SK-N-SH (cell line): Measurements from ENCODE around the gene CPN2.
A peak's percentile ranks its signal among the peaks of the same experiment; 100 is the strongest.

Experiments used
- CHD2 ChIP-seq: fragments of 150-350 bp; IDR thresholded peaks from 2 replicates; pipeline ENCODE4 v1.6.1; 2018; ENCODE audit warnings: low read length; ENCODE audit not compliant: partially characterized antibody
- EP300 ChIP-seq, 2 experiments: IDR thresholded peaks; 2 replicates each; pipeline versions ENCODE4 v1.4.0 to v1.6.1; 2012; ENCODE audit warnings: borderline replicate concordance in 1 of 2, low read depth in 1 of 2, low read length in 1 of 2
- FOXM1 ChIP-seq: IDR thresholded peaks from 2 replicates; pipeline ENCODE4 v1.4.0; 2012; ENCODE audit warnings: low read depth, mild to moderate bottlenecking
- MEF2A ChIP-seq: IDR thresholded peaks from 2 replicates; pipeline ENCODE4 v1.4.0; 2012; ENCODE audit warnings: low read depth, borderline replicate concordance
- MXI1 ChIP-seq: IDR thresholded peaks from 2 replicates; pipeline ENCODE4 v1.6.1; 2012; ENCODE audit warnings: mild to moderate bottlenecking, low read depth, low read length, improper control_type of control experiment
- NFIC ChIP-seq: IDR thresholded peaks from 2 replicates; pipeline ENCODE4 v1.4.0; 2012; ENCODE audit warnings: borderline replicate concordance
- POLR2AphosphoS5 ChIP-seq: IDR thresholded peaks from 2 replicates; pipeline ENCODE4 v1.6.1; 2012; ENCODE audit warnings: low read depth, low read length
- TAF1 ChIP-seq: IDR thresholded peaks from 2 replicates; pipeline ENCODE4 v1.6.1; 2012; ENCODE audit warnings: low read depth, mild to moderate bottlenecking, low read length, moderate library complexity, borderline replicate concordance
- TCF12 ChIP-seq: IDR thresholded peaks from 2 replicates; pipeline ENCODE4 v1.4.0; 2012
- TF ChIP-seq, protein P1 (sequence below): fragments of 200-600 bp; sonication (generic); IDR thresholded peaks from 2 replicates; pipeline ENCODE4 v1.6.1; 2017; ENCODE audit warnings: antibody characterized with exemption, mild to moderate bottlenecking, moderate library complexity
- TF ChIP-seq, protein P2 (sequence below): IDR thresholded peaks from 2 replicates; pipeline ENCODE4 v1.4.0; 2012; ENCODE audit warnings: low read depth, borderline replicate concordance
- TF ChIP-seq, protein P3 (sequence below): fragments of 150-350 bp; IDR thresholded peaks from 2 replicates; pipeline ENCODE4 v1.6.1; 2017; ENCODE audit warnings: antibody characterized with exemption, low read length, low read depth, borderline replicate concordance
- TF ChIP-seq, protein P4 (sequence below): IDR thresholded peaks from 2 replicates; pipeline ENCODE4; 2012
- TF ChIP-seq, protein P5 (sequence below): IDR thresholded peaks from 2 replicates; pipeline ENCODE4 v1.6.1; 2012; ENCODE audit warnings: mild to moderate bottlenecking, low read depth, low read length, moderate library complexity

DNA sequence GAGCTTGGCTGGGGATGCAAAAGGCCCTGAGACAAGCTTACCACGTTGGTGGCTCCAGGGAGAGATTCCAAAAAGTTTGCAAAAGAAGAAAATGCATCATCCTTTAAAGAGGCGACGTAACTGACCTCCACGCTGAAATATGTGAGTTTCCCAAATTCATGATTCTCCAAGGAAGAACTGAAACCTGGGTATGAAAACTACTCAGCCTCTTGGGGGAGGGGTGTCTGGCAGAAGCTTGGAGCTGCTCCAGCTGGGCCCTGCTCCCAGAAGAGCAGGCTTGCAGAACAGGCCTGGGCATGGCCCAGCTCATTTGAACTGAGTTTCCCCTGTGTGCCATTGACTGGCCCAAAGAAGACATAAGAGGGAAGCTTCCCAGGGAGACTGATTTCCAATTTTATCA lies 20.5 kb downstream of the CPN2 start:
- TF ChIP-seq, protein P1, sequence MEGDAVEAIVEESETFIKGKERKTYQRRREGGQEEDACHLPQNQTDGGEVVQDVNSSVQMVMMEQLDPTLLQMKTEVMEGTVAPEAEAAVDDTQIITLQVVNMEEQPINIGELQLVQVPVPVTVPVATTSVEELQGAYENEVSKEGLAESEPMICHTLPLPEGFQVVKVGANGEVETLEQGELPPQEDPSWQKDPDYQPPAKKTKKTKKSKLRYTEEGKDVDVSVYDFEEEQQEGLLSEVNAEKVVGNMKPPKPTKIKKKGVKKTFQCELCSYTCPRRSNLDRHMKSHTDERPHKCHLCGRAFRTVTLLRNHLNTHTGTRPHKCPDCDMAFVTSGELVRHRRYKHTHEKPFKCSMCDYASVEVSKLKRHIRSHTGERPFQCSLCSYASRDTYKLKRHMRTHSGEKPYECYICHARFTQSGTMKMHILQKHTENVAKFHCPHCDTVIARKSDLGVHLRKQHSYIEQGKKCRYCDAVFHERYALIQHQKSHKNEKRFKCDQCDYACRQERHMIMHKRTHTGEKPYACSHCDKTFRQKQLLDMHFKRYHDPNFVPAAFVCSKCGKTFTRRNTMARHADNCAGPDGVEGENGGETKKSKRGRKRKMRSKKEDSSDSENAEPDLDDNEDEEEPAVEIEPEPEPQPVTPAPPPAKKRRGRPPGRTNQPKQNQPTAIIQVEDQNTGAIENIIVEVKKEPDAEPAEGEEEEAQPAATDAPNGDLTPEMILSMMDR: no peak
- TF ChIP-seq POLR2AphosphoS5: no peak
- TF ChIP-seq, protein P2, sequence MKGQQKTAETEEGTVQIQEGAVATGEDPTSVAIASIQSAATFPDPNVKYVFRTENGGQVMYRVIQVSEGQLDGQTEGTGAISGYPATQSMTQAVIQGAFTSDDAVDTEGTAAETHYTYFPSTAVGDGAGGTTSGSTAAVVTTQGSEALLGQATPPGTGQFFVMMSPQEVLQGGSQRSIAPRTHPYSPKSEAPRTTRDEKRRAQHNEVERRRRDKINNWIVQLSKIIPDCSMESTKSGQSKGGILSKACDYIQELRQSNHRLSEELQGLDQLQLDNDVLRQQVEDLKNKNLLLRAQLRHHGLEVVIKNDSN: no peak
- no peak; the same call in 1 of the 2 replicates for TF ChIP-seq TCF12
- peak; percentile 54 for TF ChIP-seq CHD2
- no peak; a peak in 1 of 4 replicates for TF ChIP-seq EP300 (IDR thresholded peaks at IDR 0.05; ENCODE audit: borderline replicate concordance in 1 of 2, low read depth in 1 of 2, low read length in 1 of 2)
- no peak for TF ChIP-seq FOXM1
- TF ChIP-seq NFIC: no peak; the same call in 1 of the 2 replicates
- TF ChIP-seq, protein P3, sequence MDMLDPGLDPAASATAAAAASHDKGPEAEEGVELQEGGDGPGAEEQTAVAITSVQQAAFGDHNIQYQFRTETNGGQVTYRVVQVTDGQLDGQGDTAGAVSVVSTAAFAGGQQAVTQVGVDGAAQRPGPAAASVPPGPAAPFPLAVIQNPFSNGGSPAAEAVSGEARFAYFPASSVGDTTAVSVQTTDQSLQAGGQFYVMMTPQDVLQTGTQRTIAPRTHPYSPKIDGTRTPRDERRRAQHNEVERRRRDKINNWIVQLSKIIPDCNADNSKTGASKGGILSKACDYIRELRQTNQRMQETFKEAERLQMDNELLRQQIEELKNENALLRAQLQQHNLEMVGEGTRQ: no peak
- TF ChIP-seq, protein P4, sequence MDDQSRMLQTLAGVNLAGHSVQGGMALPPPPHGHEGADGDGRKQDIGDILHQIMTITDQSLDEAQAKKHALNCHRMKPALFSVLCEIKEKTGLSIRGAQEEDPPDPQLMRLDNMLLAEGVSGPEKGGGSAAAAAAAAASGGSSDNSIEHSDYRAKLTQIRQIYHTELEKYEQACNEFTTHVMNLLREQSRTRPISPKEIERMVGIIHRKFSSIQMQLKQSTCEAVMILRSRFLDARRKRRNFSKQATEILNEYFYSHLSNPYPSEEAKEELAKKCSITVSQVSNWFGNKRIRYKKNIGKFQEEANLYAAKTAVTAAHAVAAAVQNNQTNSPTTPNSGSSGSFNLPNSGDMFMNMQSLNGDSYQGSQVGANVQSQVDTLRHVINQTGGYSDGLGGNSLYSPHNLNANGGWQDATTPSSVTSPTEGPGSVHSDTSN: no peak
- TF ChIP-seq TAF1: no peak
- TF ChIP-seq MEF2A: no peak
- TF ChIP-seq, protein P5, sequence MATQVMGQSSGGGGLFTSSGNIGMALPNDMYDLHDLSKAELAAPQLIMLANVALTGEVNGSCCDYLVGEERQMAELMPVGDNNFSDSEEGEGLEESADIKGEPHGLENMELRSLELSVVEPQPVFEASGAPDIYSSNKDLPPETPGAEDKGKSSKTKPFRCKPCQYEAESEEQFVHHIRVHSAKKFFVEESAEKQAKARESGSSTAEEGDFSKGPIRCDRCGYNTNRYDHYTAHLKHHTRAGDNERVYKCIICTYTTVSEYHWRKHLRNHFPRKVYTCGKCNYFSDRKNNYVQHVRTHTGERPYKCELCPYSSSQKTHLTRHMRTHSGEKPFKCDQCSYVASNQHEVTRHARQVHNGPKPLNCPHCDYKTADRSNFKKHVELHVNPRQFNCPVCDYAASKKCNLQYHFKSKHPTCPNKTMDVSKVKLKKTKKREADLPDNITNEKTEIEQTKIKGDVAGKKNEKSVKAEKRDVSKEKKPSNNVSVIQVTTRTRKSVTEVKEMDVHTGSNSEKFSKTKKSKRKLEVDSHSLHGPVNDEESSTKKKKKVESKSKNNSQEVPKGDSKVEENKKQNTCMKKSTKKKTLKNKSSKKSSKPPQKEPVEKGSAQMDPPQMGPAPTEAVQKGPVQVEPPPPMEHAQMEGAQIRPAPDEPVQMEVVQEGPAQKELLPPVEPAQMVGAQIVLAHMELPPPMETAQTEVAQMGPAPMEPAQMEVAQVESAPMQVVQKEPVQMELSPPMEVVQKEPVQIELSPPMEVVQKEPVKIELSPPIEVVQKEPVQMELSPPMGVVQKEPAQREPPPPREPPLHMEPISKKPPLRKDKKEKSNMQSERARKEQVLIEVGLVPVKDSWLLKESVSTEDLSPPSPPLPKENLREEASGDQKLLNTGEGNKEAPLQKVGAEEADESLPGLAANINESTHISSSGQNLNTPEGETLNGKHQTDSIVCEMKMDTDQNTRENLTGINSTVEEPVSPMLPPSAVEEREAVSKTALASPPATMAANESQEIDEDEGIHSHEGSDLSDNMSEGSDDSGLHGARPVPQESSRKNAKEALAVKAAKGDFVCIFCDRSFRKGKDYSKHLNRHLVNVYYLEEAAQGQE: no peak
- TF ChIP-seq MXI1: no peak
